Left colon (tissue), 2 donors: Measurements from ENCODE around the gene TMIGD1. TPM values are rescaled to one million over a fixed set of nuclear protein-coding genes. Genes with fewer than 3 reads are reported as not detected.
"Not testable (repeated sequence)": the region's sequence is repeated elsewhere in the genome, so short reads cannot be mapped to it uniquely, and the experiment has no call there.

Source experiments
- ATAC-seq: fragments of 200-7000 bp; cut with Tn5 transposase; one replicate; pipeline ENCODE4 v1.9.1; 2020; ENCODE audit warnings: mild to moderate bottlenecking, moderate library complexity
- DNase-seq, 2 donors: peaks; one replicate each; pipeline ENCODE4 v3.0.0-alpha.2; 2020
- intact Hi-C, 2 donors: fragments of 100-400 bp; cut with DNase I in 1 of 2; cut with micrococcal nuclease in 1 of 2; formaldehyde crosslinking; loops; one replicate each; pipeline versions ENCODE4 v1.11.2 to v1.14.0; 2022; cut with DNase I, micrococcal nuclease
- total RNA-seq, 2 donors: library from RNA; stranded (reverse); fragmentation: NEBNext Ultra II Directional; extraction: Animal tissue kit (Norgen Biotek cat#: 25700); gene quantifications; one replicate each; pipeline ENCODE4 v1.2.1, GENCODE V29; 2021
- donor health status: DM: no; HTN: no; CAD: no.
- donor health status: DM: yes; HTN: yes; CAD: no.

Gene TMIGD1
- total RNA-seq, 2 donors from 2014 or later, result 125 to 255 TPM

DNA sequence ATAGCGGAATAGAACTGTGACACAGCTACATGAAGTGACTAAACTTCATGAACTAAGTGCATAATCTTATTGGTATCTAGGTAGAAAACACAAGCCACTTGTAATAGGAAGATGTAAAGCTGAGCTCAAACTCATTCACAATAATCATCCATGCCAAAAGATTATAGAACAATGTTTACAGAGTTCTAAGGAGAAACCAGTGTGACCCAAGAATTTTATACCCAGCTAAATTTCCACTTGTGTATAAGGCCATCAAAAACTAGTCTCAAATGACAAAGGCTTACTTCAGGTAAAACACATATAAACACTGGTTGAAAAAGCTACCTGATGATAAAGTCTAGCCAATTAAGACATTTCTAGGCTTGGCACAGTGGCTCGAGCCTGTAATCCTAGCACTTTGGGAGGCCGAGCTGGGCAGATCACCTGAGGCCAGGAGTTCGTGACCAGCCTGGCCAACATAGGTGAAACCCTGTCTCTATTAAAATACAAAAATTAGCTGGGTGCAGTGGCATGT, 28.0 kb upstream of the TMIGD1 start:
- DNase-seq, result no peak
- ATAC-seq, result no peak
- intact Hi-C loops, result no loop called here

DNA sequence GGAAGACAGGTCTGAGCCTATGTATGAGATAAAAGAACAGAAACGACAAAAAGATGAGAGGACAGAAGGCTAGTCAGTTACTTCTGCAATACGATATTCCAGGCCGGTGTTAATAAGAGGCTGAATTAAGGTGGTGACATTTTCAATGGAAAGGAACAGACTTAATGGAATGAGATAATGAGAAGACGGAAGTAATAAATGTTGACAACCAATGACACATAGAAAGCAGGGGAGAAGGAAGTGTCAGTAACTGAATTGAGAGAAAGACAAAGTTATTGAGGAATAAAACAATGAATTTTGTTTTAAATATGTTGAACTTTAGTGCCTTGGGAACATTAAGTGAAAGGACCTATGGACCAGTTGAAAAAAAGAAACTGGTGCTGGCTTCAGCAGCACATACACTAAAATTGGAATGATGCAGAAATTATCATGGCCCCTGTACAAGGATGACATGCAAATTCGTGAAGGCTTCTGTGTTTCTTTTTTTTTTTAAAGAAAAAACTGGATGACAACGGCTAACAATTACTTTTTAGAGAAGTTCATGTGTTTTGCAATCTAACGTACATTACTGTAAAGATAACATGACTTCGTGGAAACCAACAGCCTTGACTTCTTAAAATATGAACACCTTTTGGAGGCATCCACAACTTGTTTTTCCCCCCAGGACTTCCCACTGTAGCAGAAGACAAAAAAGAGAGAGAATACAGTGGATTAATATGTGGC, 26.4 kb upstream of the TMIGD1 start:
- ATAC-seq, result no peak
- intact Hi-C loops, result no loop called here

DNA sequence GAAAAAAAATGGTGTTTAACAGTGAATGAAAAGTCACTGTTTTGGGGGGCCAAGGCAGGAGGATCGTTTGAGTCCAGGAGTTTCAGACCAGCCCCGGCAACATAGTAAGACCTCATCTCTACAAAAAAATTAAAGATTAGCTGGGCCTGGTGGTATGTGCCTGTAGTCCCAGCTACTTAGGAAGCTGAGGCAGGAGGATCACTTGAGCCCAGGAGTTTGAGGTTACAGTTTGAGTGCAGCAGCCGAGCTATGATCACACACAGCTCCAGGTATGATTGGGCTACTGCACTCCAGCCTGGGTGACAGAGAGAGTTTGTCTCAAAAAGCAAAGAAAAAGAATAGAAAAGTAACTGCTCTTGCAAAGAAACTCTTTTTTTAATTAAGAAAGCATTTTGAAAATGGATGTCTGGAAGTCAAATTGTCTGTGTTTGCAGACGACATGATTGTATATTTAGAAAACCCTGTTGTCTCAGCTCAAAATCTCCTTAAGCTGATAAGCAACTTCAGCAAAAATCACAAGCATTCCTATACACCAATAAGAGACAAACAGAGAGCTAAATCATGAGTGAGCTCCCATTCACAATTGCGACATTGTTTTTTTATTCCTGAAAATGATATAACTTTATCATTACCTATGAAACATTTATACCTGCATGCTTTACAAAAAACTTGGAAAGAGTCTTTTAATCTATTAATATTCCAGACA, 24.4 kb upstream of the TMIGD1 start:
- DNase-seq (no peak), ATAC-seq (no peak)
- intact Hi-C loops, result no loop called here

More for the DNA sequence above, 26.4 kb upstream of the TMIGD1 start:
- no peak for DNase-seq

DNA sequence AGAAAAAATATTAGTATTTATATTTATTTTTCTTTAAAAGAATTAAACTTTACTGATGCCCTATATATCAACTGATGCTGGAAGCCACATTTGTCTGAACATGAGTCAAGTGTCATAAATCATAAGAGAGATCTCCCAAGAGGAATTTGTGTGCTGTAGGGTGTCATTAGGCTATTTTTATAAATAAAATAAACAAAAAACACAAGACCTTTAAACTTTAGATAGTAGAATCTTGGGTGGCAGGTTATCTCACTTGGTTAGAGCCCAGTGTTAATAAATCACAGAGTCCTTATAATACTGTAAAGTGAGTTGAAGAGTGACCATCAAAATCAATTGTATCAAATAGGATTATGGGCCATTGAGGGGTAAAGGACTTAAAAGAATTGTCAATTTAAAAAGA, 23.6 kb upstream of the TMIGD1 start:
- ATAC-seq (no peak), DNase-seq (no peak)
- intact Hi-C loops, result no loop called here

DNA sequence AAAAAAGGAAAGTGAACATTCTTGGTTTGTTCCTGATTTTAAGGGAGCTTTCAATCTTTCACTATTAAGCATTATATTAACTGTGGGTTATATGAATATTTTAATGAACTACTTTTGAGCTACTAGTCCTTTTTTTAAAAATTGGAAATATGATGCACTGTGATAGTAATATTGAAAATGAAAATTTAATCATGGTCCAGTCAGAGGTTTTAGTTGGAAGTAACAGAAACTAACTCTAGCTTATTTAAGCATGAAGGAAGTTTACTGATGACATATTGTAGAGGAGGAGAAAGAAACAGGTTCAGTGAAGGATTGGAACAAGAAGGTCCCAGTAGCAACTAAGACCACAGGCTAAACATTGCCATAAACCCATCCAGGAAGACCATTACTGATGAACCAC, 20.8 kb upstream of the TMIGD1 start:
- no peak for ATAC-seq
- DNase-seq, result no peak
- intact Hi-C loops, result no loop called here

DNA sequence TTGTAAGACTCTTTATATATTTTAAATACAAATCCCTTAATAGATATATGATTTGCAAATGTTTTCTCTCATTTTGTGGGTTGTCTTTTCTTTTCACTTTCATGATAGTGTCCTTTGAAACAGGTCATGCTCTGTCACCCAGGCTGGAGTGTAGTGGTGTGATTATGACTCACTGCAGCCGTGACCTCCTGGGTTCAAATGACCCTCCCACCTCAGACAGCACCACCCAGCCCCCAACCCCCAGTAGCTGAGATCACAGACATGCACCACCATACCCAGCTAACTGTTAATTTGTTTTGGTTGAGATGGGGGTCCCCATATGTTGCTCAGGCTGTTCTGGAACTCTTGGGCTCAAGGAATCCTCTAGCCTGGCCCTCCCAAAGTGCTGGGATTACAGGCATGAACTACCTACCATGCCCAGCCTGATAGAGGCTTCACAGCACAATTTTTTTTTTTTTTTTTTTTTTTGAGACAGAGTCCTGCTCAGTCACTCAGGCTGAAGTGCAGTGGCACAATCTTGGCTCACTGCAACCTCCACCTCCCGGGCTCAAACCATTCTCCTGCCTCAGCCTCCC, 18.5 kb upstream of the TMIGD1 start:
- DNase-seq (no peak), ATAC-seq (no peak)
- intact Hi-C loops, result no loop called here

DNA sequence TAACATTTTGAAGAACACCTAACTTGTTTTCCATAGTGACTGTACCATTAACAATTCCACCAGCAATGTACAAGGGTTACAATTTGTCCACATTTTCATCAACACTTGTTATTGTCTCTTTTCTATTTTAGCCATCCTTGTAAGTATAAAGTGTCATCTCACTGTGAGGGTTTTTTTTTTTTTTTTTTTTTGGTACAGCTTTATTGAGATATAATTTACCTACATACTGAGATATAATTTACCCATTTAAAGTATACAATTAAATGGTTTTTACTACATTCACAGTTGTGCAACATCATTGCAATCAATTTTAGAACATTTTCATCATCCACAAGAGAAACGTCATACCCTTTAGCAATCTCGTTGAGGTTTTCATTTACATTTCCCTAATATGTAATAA, 17.9 kb upstream of the TMIGD1 start:
- intact Hi-C loops, result no loop called here
- DNase-seq (no peak), ATAC-seq (no peak)

DNA sequence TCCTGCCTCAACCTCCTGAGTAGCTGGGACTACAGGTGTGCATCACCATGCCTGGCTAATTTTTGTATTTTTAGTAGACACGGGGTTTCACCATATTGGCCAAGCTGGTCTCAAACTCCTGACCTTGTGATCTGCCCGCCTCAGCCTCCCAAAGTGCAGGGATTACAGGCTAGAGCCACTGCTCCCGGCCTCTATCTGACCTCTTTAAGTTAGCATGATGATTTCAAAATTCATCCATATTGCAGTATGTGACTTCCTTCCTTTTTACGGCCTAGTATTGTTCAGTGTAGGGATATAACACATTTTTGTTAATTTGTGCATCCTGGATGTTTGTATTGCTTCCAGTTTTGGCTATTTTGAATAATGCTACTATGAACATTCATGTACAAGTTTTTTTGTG, 17.4 kb upstream of the TMIGD1 start:
- ATAC-seq, DNase-seq, intact Hi-C loops: not testable (repeated sequence)

DNA sequence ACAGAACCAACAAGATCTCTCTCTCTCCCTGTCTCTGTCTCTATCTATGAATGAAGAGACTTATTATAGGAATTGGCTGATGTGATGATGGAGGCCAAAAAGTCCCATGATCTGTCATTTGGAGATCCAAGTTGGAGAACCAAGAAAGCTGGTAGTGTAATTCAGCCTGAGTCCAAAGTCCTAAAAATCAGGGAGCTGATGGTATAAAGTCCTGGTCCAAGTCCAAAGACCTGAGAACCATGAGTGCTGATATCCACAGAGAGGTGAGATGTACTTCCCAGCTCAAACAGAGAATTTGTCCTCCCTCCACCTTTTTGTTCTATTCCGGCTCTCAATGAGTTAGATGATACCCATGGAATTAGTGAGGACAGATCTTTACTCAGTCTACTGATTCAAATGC, 15.4 kb upstream of the TMIGD1 start:
- intact Hi-C loops, result no loop called here
- ATAC-seq (no peak), DNase-seq (no peak)

DNA sequence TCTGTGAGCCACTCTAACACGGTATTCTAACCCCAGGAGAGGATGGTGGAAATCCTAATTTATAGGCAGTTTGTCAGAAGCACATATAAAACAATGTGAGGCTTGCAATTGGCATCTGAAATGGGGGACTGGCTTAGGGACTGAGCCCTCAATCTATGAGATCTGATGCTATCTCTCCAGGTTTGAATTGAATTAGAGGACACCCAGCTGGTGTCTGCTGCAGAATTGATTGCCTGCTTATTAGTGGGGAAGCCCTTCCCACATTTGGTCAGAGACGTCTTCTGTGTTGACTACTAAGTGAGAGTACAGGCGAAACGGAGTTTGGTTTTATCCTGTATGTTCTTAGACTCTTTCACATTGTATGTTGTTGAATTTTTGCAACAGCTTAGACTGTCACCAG, 13.6 kb upstream of the TMIGD1 start:
- intact Hi-C loops, result no loop called here
- no peak for DNase-seq
- no peak for ATAC-seq

DNA sequence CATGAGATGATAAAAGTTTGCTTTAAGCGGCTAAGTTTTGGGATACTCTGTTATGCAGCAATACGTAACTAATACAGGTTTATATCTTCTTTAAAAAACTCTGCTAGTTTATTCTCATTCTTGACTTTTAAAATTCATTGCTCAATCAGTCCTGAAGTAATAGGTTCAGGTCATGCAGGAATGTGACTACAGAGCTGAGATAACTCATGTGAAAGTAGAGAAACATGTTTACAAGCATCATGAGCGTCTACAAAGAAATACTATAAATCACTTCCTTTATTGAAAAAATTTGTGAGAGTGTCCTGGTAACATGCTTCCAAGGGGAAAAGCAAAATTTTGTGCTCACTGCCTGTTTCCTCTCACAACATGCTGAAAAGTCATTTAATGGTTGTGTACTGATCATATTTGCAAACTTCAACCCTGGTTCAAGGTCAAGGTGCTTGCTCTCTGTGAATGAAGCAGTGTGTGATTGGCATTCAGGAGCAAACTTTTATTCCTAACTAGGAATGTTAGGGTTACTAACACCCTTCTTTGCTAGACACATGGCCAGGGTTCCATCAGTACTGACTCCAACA, 12.5 kb upstream of the TMIGD1 start:
- ATAC-seq, result no peak
- DNase-seq, result no peak
- intact Hi-C loops, result no loop called here

DNA sequence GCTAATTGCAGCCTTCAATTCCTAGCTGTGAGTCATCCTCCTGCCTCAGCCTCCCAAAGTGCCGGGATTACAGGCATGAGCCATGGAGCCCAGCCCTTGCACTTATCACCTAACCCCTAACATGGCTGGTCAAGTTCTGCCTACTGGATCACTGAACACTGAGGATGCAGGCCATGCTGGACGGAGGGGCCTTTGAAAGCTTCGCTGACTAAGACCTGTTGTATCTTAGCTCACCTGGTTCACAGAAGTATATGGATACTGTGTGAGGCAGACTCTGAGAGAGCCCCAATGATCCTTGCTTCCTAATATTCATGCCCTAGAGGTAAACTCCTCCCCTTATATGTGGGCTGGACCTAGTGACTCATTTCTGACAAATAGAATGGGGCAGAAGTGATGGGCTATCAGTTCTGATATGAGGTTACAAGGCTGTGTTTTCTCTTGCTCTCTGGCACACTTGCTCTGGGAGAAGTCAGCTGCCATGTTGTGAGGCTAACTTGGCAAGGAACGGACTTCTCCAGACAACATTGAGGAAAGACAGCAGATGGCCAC, 11.7 kb upstream of the TMIGD1 start:
- intact Hi-C loops, result no loop called here
- no peak for DNase-seq

DNA sequence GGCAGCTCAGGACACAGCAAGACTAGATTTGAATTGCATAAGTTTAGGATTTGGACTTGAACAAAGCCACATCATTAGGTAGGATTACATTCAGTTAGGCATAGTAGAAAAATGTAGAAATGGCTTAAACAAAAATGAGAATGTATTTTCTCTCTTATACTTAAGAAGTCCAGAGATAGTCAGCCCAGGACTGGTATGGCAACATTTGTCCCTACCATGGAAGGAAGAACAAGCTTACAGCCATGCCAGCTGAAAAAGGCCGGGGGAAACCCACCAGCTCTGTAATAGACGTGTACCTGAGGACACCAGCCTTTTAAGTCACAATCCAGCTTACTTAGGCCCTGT, 11.2 kb upstream of the TMIGD1 start:
- intact Hi-C loops, result no loop called here
- ATAC-seq (peak; percentile 6), DNase-seq (no peak)

More for the DNA sequence above, 11.7 kb upstream of the TMIGD1 start:
- ATAC-seq, result peak; percentile 19

DNA sequence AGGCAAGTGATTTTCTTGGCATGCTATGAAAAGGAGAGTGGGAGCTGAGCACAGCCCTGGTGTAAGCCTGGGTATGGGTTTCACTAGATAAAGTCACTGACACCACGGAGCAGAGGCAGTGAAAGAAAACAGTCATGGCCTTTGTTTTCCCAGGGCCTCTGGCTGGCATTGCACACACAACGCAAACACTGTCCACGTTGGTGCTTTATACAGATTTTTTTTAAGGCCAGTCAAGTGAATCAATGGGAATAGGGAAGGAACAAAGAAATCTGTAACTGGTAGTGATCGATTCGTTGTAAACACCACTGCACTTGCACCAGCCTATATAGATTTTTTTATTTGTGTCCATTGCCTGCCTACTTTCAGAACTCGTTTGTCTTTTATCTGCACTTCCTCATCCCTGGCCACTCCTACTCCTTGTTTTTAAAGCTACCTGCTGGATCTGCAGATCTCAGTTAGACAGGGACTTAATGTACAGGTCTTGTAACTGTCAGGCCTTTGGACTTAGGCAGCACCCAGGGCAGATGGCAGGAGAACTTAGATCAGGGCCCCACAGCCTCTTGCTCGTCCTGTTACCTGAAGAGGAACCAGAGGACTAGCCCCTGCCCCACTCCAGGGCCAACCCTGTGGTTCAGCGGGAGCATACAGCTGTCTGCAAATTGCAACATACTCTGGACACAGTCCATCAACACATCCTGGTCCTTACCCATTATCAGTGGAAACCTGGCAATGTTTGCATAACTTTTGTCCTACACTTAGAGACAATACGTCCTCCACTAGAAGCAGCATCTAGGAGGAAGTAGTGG, 10.6 kb upstream of the TMIGD1 start:
- intact Hi-C loops, result no loop called here
- DNase-seq (peak; percentile 60 to 83), ATAC-seq (peak; percentile 79)

DNA sequence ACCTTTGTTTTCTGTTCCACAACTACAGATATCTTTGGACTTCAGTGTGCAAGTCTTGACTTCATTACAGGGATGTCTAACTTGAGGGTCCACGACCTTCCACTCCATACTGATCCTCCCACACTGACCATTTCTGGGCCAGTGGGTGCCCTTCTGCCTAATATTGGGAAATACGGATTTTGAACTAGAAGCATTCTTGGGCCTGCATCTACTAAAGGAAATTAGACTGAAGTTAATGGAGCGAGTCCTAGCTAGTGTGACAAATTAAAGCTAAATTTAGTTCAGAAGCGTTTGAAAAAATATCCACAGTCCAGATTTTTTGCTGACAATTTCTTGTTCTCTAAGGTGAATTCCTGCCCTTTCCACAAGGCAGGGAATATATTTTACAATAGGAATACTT, 9.9 kb upstream of the TMIGD1 start:
- intact Hi-C loops, result no loop called here
- ATAC-seq (no peak), DNase-seq (no peak)

DNA sequence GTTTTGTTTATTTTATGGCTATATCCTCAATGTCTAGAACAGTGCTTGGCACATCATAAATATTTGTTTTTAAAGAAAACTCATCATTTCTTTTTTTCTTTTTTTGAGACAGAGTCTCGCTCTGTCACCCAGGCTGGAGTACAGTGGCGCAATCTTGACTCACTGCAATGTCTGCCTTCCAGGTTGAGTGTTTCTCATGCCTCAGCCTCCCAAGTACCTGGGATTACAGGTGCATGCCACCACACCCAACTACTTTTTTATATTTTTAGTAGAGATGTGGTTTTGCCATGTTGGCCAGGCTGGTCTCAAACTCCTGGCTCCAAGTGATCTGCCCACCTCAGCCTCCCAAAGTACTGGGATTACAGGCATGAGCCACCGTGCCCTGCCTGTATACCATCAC, 9.4 kb upstream of the TMIGD1 start:
- ATAC-seq, DNase-seq, intact Hi-C loops: not testable (repeated sequence)

DNA sequence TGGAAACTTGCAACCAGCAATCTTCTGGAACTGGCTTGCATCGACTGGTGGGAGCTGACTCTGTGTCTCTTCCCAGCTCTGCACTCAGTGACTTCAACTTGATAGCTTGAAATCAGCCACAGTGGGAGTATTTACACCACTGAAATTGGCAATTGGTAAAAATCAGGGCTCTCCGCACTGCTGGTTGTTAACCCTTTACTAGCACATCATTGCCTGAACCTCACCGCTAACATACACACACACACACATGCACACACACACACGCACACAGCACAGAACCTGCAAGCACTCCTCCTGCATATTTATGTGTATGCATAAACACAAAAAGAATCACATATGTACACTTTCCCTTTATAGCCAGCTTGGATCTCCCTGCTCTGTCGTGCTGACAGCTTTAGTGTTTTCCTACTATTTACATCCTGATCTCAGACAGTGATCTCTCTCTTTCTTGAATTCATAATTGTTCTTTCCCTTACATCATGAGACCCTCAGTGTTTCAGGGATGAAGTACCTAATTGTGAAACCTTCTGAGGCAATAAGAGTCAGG, 7.9 kb upstream of the TMIGD1 start:
- ATAC-seq (no peak), DNase-seq (no peak)
- intact Hi-C loops, result no loop called here

DNA sequence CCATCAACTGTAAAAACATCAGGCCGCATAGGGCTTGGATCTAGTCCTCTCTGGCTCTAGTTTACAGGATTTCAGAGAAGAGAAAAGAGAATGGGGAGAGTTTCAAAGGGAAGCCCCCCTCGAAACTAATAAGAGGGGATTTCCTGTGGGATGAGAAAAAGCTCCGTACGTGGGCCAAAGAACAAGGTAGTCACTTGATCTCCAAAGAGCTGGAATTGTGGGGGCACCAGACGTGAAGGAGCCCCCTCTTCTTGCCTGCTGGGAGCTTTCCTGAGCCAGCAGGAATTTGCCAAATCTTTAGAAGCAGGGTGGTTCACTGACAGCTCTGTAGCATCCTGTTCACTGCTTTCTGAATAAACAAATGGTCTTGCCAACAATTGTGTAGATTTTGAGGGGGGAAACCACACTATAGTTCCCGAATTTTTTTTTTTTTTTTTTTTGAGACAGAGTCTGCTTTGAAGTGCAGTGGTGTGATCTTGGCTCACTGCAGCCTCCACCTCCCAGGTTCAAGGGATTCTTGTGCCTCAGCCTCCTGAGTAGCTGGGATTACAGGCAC, 7.0 kb upstream of the TMIGD1 start:
- intact Hi-C loops, result no loop called here
- no peak for ATAC-seq
- DNase-seq, result no peak
